ENCODE results near the gene CCBE1. TPM values are rescaled to one million over a fixed set of nuclear protein-coding genes. Genes with fewer than 3 reads are reported as not detected.

Gene CCBE1
- polyA plus RNA-seq, 1 donor from 2014 or later, result 0.19 TPM

DNA sequence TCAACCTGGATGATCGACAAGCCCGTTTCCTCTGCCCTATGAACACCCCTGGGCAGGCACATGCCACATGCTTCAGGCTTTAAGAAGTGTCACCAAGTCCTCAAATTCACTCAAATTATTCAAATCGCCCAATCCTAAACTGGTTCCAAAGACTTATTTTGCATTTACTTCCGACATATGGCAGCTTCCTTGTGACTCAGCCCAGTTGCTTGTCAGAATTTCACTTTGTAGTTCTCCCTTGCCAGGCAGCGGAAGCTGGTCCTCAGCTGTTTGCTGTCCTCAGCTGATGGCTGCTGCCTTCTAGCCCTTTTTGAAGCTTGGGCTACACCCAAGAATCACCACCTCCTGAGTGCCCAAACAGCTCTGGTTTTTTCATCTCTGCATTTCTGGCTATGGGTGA is 232.7 kb downstream of the CCBE1 start:
- Histone ChIP-seq H3K27ac (ENCODE audit: low read length) (no peak overlapping the region), H3F3A (ENCODE audit: insufficient read depth, low read length, poor library complexity, severe bottlenecking) (no peaks in the 10 kb centered on the region), H3K9me3 (ENCODE audit: low read length) (no peaks in the 10 kb centered on the region), H3K9ac (ENCODE audit: low read length) (no peak overlapping the region), H3K36me3 (ENCODE audit: insufficient read depth, low read length) (no peaks in the 10 kb centered on the region), H3K4me3 (ENCODE audit: low read length) (no peak overlapping the region), H4K20me1 (ENCODE audit: insufficient read depth) (no peaks in the 10 kb centered on the region), H2AFZ (ENCODE audit: low read depth, low read length) (no peak overlapping the region), H3K79me2 (replicated peaks; ENCODE audit: insufficient read depth, low read length) (no peaks in the 10 kb centered on the region), H3K9me2 (ENCODE audit: insufficient read depth, low read length) (no peaks in the 10 kb centered on the region), H3K27me3 (ENCODE audit: insufficient read depth, low read depth, low read length) (no peaks in the 10 kb centered on the region), H3K4me2 (ENCODE audit: low read length) (no peak overlapping the region)
- TF ChIP-seq EP300 (conservative IDR thresholded peaks at IDR 0.05; ENCODE audit: poor library complexity, severe bottlenecking), result no peak
- no peak for TF ChIP-seq POLR2AphosphoS5 (IDR thresholded peaks at IDR 0.05)
- TF ChIP-seq EZH2 (IDR thresholded peaks at IDR 0.05; ENCODE audit: borderline replicate concordance, insufficient read depth, low read length, poor library complexity, severe bottlenecking), result no peak
- TF ChIP-seq SMC3 (conservative IDR thresholded peaks at IDR 0.05; ENCODE audit: poor library complexity), result no peak
- TF ChIP-seq TAF1 (IDR thresholded peaks at IDR 0.05; ENCODE audit: low read depth), result no peak
- TF ChIP-seq, protein P1, sequence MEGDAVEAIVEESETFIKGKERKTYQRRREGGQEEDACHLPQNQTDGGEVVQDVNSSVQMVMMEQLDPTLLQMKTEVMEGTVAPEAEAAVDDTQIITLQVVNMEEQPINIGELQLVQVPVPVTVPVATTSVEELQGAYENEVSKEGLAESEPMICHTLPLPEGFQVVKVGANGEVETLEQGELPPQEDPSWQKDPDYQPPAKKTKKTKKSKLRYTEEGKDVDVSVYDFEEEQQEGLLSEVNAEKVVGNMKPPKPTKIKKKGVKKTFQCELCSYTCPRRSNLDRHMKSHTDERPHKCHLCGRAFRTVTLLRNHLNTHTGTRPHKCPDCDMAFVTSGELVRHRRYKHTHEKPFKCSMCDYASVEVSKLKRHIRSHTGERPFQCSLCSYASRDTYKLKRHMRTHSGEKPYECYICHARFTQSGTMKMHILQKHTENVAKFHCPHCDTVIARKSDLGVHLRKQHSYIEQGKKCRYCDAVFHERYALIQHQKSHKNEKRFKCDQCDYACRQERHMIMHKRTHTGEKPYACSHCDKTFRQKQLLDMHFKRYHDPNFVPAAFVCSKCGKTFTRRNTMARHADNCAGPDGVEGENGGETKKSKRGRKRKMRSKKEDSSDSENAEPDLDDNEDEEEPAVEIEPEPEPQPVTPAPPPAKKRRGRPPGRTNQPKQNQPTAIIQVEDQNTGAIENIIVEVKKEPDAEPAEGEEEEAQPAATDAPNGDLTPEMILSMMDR (IDR thresholded peaks at IDR 0.05; ENCODE audit: poor library complexity, severe bottlenecking), result no peak
- TF ChIP-seq RAD21 (conservative IDR thresholded peaks at IDR 0.05), result no peak
- TF ChIP-seq, protein P2, sequence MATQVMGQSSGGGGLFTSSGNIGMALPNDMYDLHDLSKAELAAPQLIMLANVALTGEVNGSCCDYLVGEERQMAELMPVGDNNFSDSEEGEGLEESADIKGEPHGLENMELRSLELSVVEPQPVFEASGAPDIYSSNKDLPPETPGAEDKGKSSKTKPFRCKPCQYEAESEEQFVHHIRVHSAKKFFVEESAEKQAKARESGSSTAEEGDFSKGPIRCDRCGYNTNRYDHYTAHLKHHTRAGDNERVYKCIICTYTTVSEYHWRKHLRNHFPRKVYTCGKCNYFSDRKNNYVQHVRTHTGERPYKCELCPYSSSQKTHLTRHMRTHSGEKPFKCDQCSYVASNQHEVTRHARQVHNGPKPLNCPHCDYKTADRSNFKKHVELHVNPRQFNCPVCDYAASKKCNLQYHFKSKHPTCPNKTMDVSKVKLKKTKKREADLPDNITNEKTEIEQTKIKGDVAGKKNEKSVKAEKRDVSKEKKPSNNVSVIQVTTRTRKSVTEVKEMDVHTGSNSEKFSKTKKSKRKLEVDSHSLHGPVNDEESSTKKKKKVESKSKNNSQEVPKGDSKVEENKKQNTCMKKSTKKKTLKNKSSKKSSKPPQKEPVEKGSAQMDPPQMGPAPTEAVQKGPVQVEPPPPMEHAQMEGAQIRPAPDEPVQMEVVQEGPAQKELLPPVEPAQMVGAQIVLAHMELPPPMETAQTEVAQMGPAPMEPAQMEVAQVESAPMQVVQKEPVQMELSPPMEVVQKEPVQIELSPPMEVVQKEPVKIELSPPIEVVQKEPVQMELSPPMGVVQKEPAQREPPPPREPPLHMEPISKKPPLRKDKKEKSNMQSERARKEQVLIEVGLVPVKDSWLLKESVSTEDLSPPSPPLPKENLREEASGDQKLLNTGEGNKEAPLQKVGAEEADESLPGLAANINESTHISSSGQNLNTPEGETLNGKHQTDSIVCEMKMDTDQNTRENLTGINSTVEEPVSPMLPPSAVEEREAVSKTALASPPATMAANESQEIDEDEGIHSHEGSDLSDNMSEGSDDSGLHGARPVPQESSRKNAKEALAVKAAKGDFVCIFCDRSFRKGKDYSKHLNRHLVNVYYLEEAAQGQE (IDR thresholded peaks at IDR 0.05; ENCODE audit: borderline replicate concordance), result no peak
- no peak for TF ChIP-seq MXI1 (conservative IDR thresholded peaks at IDR 0.05; ENCODE audit: poor library complexity, severe bottlenecking)

DNA sequence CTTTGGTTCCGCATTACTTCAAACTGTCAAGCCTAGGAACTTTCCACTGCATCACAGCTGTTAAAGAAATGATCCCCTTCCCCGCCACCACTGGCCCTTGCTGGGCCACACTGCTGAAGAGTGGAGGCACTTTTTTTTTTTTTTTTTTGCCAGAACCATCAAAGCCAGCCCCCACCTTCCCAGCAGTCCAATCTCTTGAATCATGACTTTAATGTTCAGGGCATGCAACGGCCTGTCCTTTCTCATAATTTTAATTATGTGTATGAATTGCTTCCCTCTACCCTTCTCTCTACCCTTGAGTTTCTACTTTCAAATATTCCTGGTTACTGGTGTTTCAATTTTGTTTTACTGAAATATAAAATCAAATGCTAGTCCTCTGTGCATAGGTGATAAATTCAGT is 236.1 kb downstream of the CCBE1 start:
- H3K9ac ChIP-seq (ENCODE audit: low read length), result no peak overlapping the region
- H3K4me2 ChIP-seq (ENCODE audit: low read length), result no peak overlapping the region
- H3K27me3 ChIP-seq (ENCODE audit: insufficient read depth, low read depth, low read length), result no peaks in the 10 kb centered on the region
- no peak for TF ChIP-seq RAD21 (conservative IDR thresholded peaks at IDR 0.05)
- no peak for TF ChIP-seq EP300 (conservative IDR thresholded peaks at IDR 0.05; ENCODE audit: poor library complexity, severe bottlenecking)
- TF ChIP-seq, protein P2 (IDR thresholded peaks at IDR 0.05; ENCODE audit: borderline replicate concordance), result no peak
- H3K9me2 ChIP-seq (ENCODE audit: insufficient read depth, low read length), result no peaks in the 10 kb centered on the region
- no peak overlapping the region for H3K4me3 ChIP-seq (ENCODE audit: low read length)
- no peaks in the 10 kb centered on the region for H4K20me1 ChIP-seq (ENCODE audit: insufficient read depth)
- no peak overlapping the region for H2AFZ ChIP-seq (ENCODE audit: low read depth, low read length)
- H3F3A ChIP-seq (ENCODE audit: insufficient read depth, low read length, poor library complexity, severe bottlenecking), result no peaks in the 10 kb centered on the region
- no peak overlapping the region for H3K27ac ChIP-seq (ENCODE audit: low read length)
- H3K36me3 ChIP-seq (ENCODE audit: insufficient read depth, low read length), result no peaks in the 10 kb centered on the region
- H3K9me3 ChIP-seq (ENCODE audit: low read length), result no peaks in the 10 kb centered on the region
- no peaks in the 10 kb centered on the region for H3K79me2 ChIP-seq (replicated peaks; ENCODE audit: insufficient read depth, low read length)
